Stimulated activated CD4-positive, alpha-beta T cell treated with anti-CD3 and anti-CD28 coated beads, Interleukin-4, amount 100 ng/mL, for 4 hours (primary cell): Measurements from ENCODE around the gene RTN4RL2.

ENCODE experiments used
- DNase-seq, 2 experiments: peaks; one replicate each; pipeline ENCODE4 v3.0.0-alpha.2; 2020

Gene RTN4RL2

GRCh38 chr11:57460022-57460757 lies at the start of gene RTN4RL2:
Gene RTN4RL2, plus strand, starts transcription at chr11:57460528. Its CDS starts 338 bp downstream, at chr11:57460866.
- peak; percentile 17 to 43 for DNase-seq

GRCh38 chr11:57413681-57414080 lies 46.6 kb upstream of the RTN4RL2 start:
- no peak for DNase-seq

- no peak for DNase-seq
These were observed 45.6 kb upstream of the RTN4RL2 start for GRCh38 chr11:57414612-57415212.

- no peak for DNase-seq
These were observed 43.9 kb upstream of the RTN4RL2 start for GRCh38 chr11:57416436-57416835.

- DNase-seq = no peak
These were observed 43.3 kb upstream of the RTN4RL2 start for GRCh38 chr11:57417056-57417455.

GRCh38 chr11:57418131-57418530 lies 42.2 kb upstream of the RTN4RL2 start:
- DNase-seq = no peak

- DNase-seq = no peak
These were observed 41.2 kb upstream of the RTN4RL2 start for GRCh38 chr11:57419146-57419545.

- no peak for DNase-seq
These were observed 39.3 kb upstream of the RTN4RL2 start for GRCh38 chr11:57421066-57421465.

- DNase-seq = no peak
These were observed 38.5 kb upstream of the RTN4RL2 start for GRCh38 chr11:57421805-57422204.

GRCh38 chr11:57422669-57423068 lies 37.7 kb upstream of the RTN4RL2 start:
- no peak for DNase-seq

GRCh38 chr11:57424137-57424791 lies 36.1 kb upstream of the RTN4RL2 start:
- no peak for DNase-seq

GRCh38 chr11:57424792-57425564 lies 35.4 kb upstream of the RTN4RL2 start:
- peak; percentile 76 to 94 for DNase-seq

GRCh38 chr11:57425565-57426438 lies 34.5 kb upstream of the RTN4RL2 start:
- DNase-seq = no peak

- DNase-seq = peak in 1 of 2 experiments; percentile 19
These were observed 33.8 kb upstream of the RTN4RL2 start for GRCh38 chr11:57426439-57426928.

- peak; percentile 82 to 84 for DNase-seq
These were observed 33.2 kb upstream of the RTN4RL2 start, which contains the start of gene SLC43A3 for GRCh38 chr11:57426929-57427726. Gene SLC43A3, minus strand, starts transcription at chr11:57427121. Its CDS starts 949 bp downstream, at chr11:57426172.

GRCh38 chr11:57427727-57428082 lies 32.6 kb upstream of the RTN4RL2 start:
- DNase-seq = no peak

- no peak for DNase-seq
These were observed 31.7 kb upstream of the RTN4RL2 start for GRCh38 chr11:57428643-57429042.

- DNase-seq = no peak
These were observed 30.4 kb upstream of the RTN4RL2 start for GRCh38 chr11:57429946-57430345.

GRCh38 chr11:57430952-57431351 lies 29.4 kb upstream of the RTN4RL2 start:
- no peak for DNase-seq

GRCh38 chr11:57432149-57432561 lies 28.2 kb upstream of the RTN4RL2 start:
- no peak for DNase-seq

- no peak for DNase-seq
These were observed 27.6 kb upstream of the RTN4RL2 start for GRCh38 chr11:57432714-57433163.
